Transverse colon (tissue), 4 donors: Measurements from ENCODE around the gene RBM11. TPM values are rescaled to one million over a fixed set of nuclear protein-coding genes. Genes with fewer than 3 reads are reported as not detected.

ENCODE experiments used
- DNase-seq: peaks from one replicate; pipeline ENCODE4 v3.0.0-alpha.2; 2019
- H3K27ac ChIP-seq, 4 donors: fragments of 200-600 bp; sonication (generic); 2 replicates each; pipeline ENCODE4 v1.5.1; 2016 to 2018; ENCODE audit warnings: inconsistent platforms in 4 of 4
- H3K27me3 ChIP-seq: fragments of 200-600 bp; sonication (generic); 2 replicates; pipeline ENCODE4 v1.5.1; 2017; ENCODE audit warnings: inconsistent platforms
- H3K36me3 ChIP-seq, 4 donors: fragments of 200-600 bp; sonication (generic); 2 replicates each; pipeline ENCODE4 v1.5.1; 2017 to 2019; ENCODE audit warnings: inconsistent platforms in 4 of 4
- H3K4me1 ChIP-seq, 4 donors: fragments of 200-600 bp; sonication (generic); 2 replicates each; pipeline ENCODE4 v1.5.1; 2017 to 2020; ENCODE audit warnings: inconsistent platforms in 4 of 4
- H3K4me3 ChIP-seq, 4 donors: fragments of 200-600 bp; sonication (generic); 1 replicate in 1 of 4; 2 replicates in 3 of 4; pipeline versions ENCODE4 v1.5.1 to v1.6.1; 2017 to 2019; ENCODE audit warnings: inconsistent platforms in 4 of 4
- H3K9me3 ChIP-seq, 2 donors: fragments of 200-600 bp; sonication (generic); 2 replicates each; pipeline ENCODE4 v1.5.1; 2017 to 2019; ENCODE audit warnings: inconsistent platforms in 2 of 2
- CTCF ChIP-seq, 5 experiments: fragments of 200-600 bp in 3 of 5; fragments of 450-650 bp in 2 of 5; sonication (generic) in 3 of 5; IDR thresholded peaks; 1 replicate in 2 of 5; 2 replicates in 3 of 5; pipeline ENCODE4 v1.5.1; 2016 to 2017; ENCODE audit warnings: antibody characterized with exemption in 5 of 5, inconsistent platforms in 3 of 5, mild to moderate bottlenecking in 2 of 5, moderate library complexity in 1 of 5
- EP300 ChIP-seq: sonication (generic); formaldehyde crosslinking; IDR thresholded peaks from one replicate; pipeline ENCODE4 v1.6.1; 2017; ENCODE audit warnings: antibody characterized with exemption, low read depth
- POLR2A ChIP-seq: fragments of 450-650 bp; IDR thresholded peaks from one replicate; pipeline ENCODE4 v1.6.1; 2016; ENCODE audit warnings: antibody characterized with exemption, mild to moderate bottlenecking, moderate library complexity
- POLR2AphosphoS5 ChIP-seq, 3 donors: sonication (generic); formaldehyde crosslinking; IDR thresholded peaks; one replicate each; pipeline ENCODE4 v1.6.1; 2016; ENCODE audit warnings: antibody characterized with exemption in 3 of 3
- WGBS, 2 donors: methylation state at CpG; one replicate each; pipeline ENCODE4 v1.1.5; 2018; ENCODE audit warnings: low coverage in 1 of 2; 5-methylcytosine and 5-hydroxymethylcytosine counted together
- in situ Hi-C, 4 donors: fragments of 200-750 bp; cut with MboI; loops; one replicate each; pipeline versions ENCODE4 v1.15.0 to v1.15.1; 2017; ENCODE audit warnings: low sequenced_read_pairs in 3 of 4, low pct_ligation_motif_present in 1 of 4, low pct_unique_long_range_greater_than_20kb in 1 of 4
- intact Hi-C: fragments of 100-400 bp; cut with DNase I; formaldehyde crosslinking; loops from one replicate; pipeline ENCODE4 v1.15.1; 2023; ENCODE audit warnings: low total_unique reads
- total RNA-seq, 4 donors: library from RNA; depleted of rRNA; stranded (reverse); fragments of >200 nt; gene quantifications; one replicate each; pipeline ENCODE4 v1.1.0, GENCODE V29; 2016

RBM11 gene
- total RNA-seq, 4 donors from 2014 or later, result 2.7 to 3.3 TPM; not detected in 2

DNA sequence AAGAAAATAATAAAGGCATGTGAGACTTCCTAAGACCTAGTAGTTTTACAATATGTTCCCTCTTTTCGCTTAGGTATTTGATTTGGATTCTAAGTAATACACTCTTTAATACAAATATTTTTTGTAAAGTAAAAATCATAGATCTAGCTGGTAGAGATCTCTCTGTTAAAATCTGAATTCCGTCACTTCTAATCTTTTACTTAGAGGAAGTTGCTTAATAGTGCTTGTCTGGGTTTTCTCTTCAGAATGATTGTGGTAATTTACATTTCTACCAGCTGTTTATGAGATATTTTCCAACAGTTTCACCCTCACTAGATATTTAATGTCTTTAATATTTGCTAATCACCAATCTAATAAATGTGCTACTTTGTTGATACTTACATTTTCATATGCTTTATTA lies 23.3 kb downstream of the RBM11 start:
- in situ Hi-C loops (no loop called here), intact Hi-C loops (no loop called here)
- 85 to 91% methylated on average over 2 of the region's 2 CpGs for WGBS, 2 donors
- no peaks in the 10 kb centered on the region for H3K9me3 ChIP-seq
- H3K4me3 ChIP-seq, result no peak overlapping the region
- no peak for DNase-seq
- H3K27me3 ChIP-seq, result no peaks in the 10 kb centered on the region
- no peak overlapping the region for H3K27ac ChIP-seq
- H3K4me1 ChIP-seq, result no peaks in the 10 kb centered on the region
- no peaks in the 10 kb centered on the region for H3K36me3 ChIP-seq
- TF ChIP-seq EP300, result no peak
- TF ChIP-seq POLR2AphosphoS5 (IDR thresholded peaks at IDR 0.05), result no peak
- TF ChIP-seq CTCF (IDR thresholded peaks at IDR 0.05), result no peak
- no peak for TF ChIP-seq POLR2A

- WGBS, 2 donors, result 0 to 37% methylated on average over 1 to 2 of the region's 2 CpGs
- Histone ChIP-seq H3K27ac (no peak overlapping the region), H3K4me3 (no peak overlapping the region), H3K9me3 (no peaks in the 10 kb centered on the region), H3K4me1 (no peaks in the 10 kb centered on the region), H3K36me3 (no peaks in the 10 kb centered on the region), H3K27me3 (no peaks in the 10 kb centered on the region)
- intact Hi-C loops (no loop called here), in situ Hi-C loops (no loop called here)
- DNase-seq, result no peak
- TF ChIP-seq EP300 (no peak), CTCF (IDR thresholded peaks at IDR 0.05) (no peak), POLR2A (no peak), POLR2AphosphoS5 (IDR thresholded peaks at IDR 0.05) (no peak)
Measured at GRCh38 chr21:14241297-14241696, 25.3 kb downstream of the RBM11 start.

GRCh38 chr21:14243461-14243860 lies 27.5 kb downstream of the RBM11 start:
- no peaks in the 10 kb centered on the region for H3K27me3 ChIP-seq
- intact Hi-C loops, result no loop called here
- H3K4me3 ChIP-seq, result no peak overlapping the region
- H3K36me3 ChIP-seq, result no peaks in the 10 kb centered on the region
- no peak for DNase-seq
- no peak for TF ChIP-seq EP300
- no peak for TF ChIP-seq POLR2A
- no peak for TF ChIP-seq POLR2AphosphoS5 (IDR thresholded peaks at IDR 0.05)
- TF ChIP-seq CTCF (IDR thresholded peaks at IDR 0.05), result no peak
- no peaks in the 10 kb centered on the region for H3K9me3 ChIP-seq
- no peak overlapping the region for H3K27ac ChIP-seq
- H3K4me1 ChIP-seq, result no peaks in the 10 kb centered on the region
- WGBS, 2 donors, result 0 to 49% methylated on average over 1 of the region's 1 CpG
- in situ Hi-C loops, result no loop called here

GRCh38 chr21:14243874-14244273 lies 27.9 kb downstream of the RBM11 start:
- H3K4me1 ChIP-seq, result no peaks in the 10 kb centered on the region
- TF ChIP-seq POLR2AphosphoS5 (IDR thresholded peaks at IDR 0.05), result no peak
- no peak for TF ChIP-seq EP300
- TF ChIP-seq CTCF (IDR thresholded peaks at IDR 0.05), result no peak
- no peak for TF ChIP-seq POLR2A
- intact Hi-C loops (no loop called here), in situ Hi-C loops (no loop called here)
- no peak overlapping the region for H3K4me3 ChIP-seq
- no peak overlapping the region for H3K27ac ChIP-seq
- no peak for DNase-seq
- 25 to 30% methylated on average over 1 to 2 of the region's 2 CpGs for WGBS, 2 donors
- no peaks in the 10 kb centered on the region for H3K36me3 ChIP-seq
- no peaks in the 10 kb centered on the region for H3K9me3 ChIP-seq
- H3K27me3 ChIP-seq, result no peaks in the 10 kb centered on the region
